Memory B cell (primary cell): ENCODE results near the gene TSPOAP1.
A peak's percentile ranks its signal among the peaks of the same experiment; 100 is the strongest.

Experiments
- ATAC-seq: fragments of 150-1000 bp; cut with Tn5 transposase; 2 replicates; pipeline ENCODE4 v1.10.0; 2021; ENCODE audit warnings: low read depth, mild to moderate bottlenecking, moderate library complexity
- DNase-seq, 2 donors: peaks; one replicate each; pipeline ENCODE4 v3.0.0; 2022; ENCODE audit warnings: low spot score in 2 of 2
- H3K27ac Mint-ChIP-seq: one replicate; pipeline ENCODE4 v1.8.0; 2022; ENCODE audit warnings: mild to moderate bottlenecking, moderate library complexity, mixed read lengths
- H3K27me3 Mint-ChIP-seq: one replicate; pipeline ENCODE4 v1.8.0; 2022; ENCODE audit warnings: mixed read lengths
- H3K36me3 Mint-ChIP-seq: one replicate; pipeline ENCODE4 v1.8.0; 2022; ENCODE audit warnings: mild to moderate bottlenecking, mixed read lengths
- H3K4me1 Mint-ChIP-seq: one replicate; pipeline ENCODE4 v1.8.0; 2022; ENCODE audit warnings: mixed read lengths
- H3K4me3 Mint-ChIP-seq: one replicate; pipeline ENCODE4 v1.8.0; 2022; ENCODE audit warnings: mild to moderate bottlenecking, moderate library complexity, mixed read lengths
- H3K9me3 Mint-ChIP-seq: one replicate; pipeline ENCODE4 v1.8.0; 2022; ENCODE audit warnings: mixed read lengths

Gene TSPOAP1

DNA sequence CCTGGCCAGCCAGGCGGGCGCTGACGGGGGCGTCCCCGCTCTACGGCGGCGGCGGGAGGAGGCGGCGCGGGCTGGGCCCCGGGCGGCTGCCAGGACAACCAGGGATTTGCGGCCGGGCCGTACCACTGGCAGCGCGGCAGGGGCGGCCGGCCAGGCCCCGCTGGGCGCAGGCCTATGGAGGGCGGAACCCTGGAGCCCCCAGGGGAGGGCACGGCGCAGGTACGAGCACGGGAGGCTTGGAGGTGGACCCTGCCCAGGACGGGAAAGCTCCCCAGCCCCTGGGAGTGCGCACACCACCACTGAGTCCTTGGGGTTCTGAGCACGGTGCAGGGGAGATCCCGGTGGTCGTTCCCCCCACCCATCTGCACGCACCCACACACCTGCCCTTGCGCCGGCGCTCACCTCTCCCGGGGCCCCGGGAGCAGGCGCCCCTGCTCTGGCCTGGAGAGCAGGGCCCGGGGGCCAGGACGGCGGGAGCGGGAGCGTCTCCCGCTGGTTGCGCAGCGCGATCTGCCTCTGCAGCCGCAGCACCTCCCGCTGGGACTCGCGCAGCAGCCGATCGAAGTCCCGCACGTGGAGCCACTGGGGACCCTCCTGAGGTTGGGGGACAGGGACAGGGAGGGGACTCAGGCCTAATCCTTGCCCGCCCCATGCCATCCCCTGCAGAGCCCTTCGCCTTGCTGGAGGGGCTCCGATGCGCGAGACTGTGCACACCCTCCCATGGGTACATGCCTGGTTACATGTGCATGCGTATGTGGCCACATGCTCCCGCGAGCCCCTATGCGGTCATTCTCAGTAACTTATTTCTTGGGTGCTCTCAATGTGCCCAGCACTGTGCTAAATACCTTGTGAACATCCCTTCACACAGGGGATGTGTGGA, 3.9 kb downstream of the TSPOAP1 start:
- no peak for DNase-seq
- Mint-ChIP-seq H3K4me1 (peaks cover 36% of the 10 kb centered on the region), H3K36me3 (peaks cover 4% of the 10 kb centered on the region), H3K4me3 (peak overlapping the region; percentile 76), H3K27me3 (no peaks in the 10 kb centered on the region), H3K9me3 (no peaks in the 10 kb centered on the region), H3K27ac (no peak overlapping the region)
- ATAC-seq, result no peak

- DNase-seq, result no peak
- H3K9me3 Mint-ChIP-seq, result no peaks in the 10 kb centered on the region
- H3K36me3 Mint-ChIP-seq, result peaks cover 4% of the 10 kb centered on the region
These were observed 4.6 kb downstream of the TSPOAP1 start for GRCh38 chr17:58324056-58324408.

DNA sequence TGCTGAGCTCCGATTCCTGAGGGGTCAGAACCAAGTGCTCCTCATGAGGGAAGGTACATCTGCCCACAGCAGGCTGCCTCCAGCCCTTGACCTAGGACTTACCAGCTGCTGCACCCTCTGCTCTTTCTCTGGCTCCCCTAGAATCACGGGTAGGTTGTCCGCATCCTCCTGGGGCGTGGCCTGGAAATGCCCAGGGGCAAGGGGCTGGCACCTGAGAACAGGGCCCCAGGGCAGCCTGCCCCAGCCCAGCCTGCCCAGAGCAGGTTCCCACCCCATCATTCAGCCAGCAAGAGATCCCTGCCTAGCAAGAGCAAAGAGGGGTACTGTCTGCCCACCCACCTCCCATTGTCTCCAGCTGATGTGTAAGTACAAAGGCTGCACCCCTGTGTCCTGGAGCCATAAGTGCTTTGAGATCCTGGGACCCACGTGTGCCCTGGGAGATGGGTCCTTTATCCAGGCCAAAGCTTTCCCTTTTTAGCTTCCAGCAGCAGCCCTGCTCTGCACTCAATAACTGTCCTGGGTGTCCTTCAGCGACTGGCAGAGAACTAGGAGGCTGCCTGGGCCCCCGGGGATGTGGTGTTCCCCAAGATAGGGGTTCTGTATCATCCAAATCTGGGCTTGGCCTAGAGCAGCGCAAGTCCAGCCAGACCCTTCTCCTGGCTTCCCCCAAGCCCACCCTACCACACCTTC, 5.1 kb downstream of the TSPOAP1 start:
- Mint-ChIP-seq H3K9me3 (no peaks in the 10 kb centered on the region), H3K27me3 (no peaks in the 10 kb centered on the region), H3K4me3 (peak overlapping the region; percentile 9), H3K4me1 (peaks cover 27% of the 10 kb centered on the region), H3K36me3 (peaks cover 4% of the 10 kb centered on the region), H3K27ac (no peak overlapping the region)
- no peak for ATAC-seq
- DNase-seq, result no peak

More at GRCh38 chr17:58324056-58324408, 4.6 kb downstream of the TSPOAP1 start:
- Mint-ChIP-seq H3K4me3 (peak overlapping the region; percentile 9), H3K4me1 (peaks cover 31% of the 10 kb centered on the region), H3K27me3 (no peaks in the 10 kb centered on the region), H3K27ac (no peak overlapping the region)
- ATAC-seq, result no peak

GRCh38 chr17:58322581-58323185, 5.9 kb downstream of the TSPOAP1 start:
- DNase-seq (no peak), ATAC-seq (no peak)
- H3K4me1 Mint-ChIP-seq, result peaks cover 27% of the 10 kb centered on the region
- peak overlapping the region; percentile 57 for H3K27ac Mint-ChIP-seq
- peaks cover 4% of the 10 kb centered on the region for H3K36me3 Mint-ChIP-seq
- H3K4me3 Mint-ChIP-seq, result no peak overlapping the region
- no peaks in the 10 kb centered on the region for H3K27me3 Mint-ChIP-seq
- H3K9me3 Mint-ChIP-seq, result no peaks in the 10 kb centered on the region

GRCh38 chr17:58321571-58322525, 6.7 kb downstream of the TSPOAP1 start:
- H3K4me3 Mint-ChIP-seq, result no peak overlapping the region
- no peak for ATAC-seq
- no peaks in the 10 kb centered on the region for H3K27me3 Mint-ChIP-seq
- peaks cover 4% of the 10 kb centered on the region for H3K36me3 Mint-ChIP-seq
- DNase-seq, result no peak
- peak overlapping the region; percentile 57 for H3K27ac Mint-ChIP-seq
- H3K9me3 Mint-ChIP-seq, result no peaks in the 10 kb centered on the region
- H3K4me1 Mint-ChIP-seq, result peaks cover 27% of the 10 kb centered on the region

DNA sequence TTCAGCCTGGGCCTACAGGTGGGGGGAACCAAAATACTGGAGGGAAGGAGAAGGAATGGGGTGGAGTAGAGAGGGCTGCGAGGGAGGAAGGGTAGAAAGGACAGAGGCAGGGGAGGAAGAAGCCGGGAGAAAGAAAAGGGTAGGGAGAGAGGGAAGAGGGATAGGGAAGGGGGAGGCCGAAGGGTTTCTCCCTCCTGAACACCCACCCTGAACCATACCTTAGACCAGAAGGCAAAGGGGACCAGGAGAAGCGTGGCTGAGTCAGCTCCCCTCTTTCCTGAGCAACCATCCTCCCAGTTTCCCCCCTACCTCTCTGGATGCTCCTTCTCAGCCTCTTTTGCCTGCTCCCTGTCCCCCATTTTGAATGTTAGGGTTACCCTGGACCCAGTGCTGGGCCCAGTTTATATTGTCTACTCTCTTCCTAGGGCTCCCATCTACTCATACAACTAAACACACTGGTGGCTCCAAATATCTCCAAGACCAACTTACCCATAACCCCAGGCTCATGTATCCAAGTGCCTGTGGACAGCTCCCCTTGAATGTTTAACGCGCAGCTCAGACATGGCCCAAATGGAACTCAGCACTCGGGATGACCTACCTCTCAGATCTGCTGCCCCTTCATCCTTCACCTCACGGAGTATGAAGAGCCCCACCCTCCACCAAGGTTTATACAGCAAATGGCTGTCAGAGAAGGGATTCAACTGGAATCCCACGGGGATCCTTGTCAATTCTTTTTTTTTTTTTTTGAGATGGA, 7.8 kb downstream of the TSPOAP1 start:
- peaks cover 21% of the 10 kb centered on the region for H3K4me1 Mint-ChIP-seq
- H3K4me3 Mint-ChIP-seq, result no peak overlapping the region
- H3K9me3 Mint-ChIP-seq, result no peaks in the 10 kb centered on the region
- no peaks in the 10 kb centered on the region for H3K27me3 Mint-ChIP-seq
- no peak overlapping the region for H3K27ac Mint-ChIP-seq
- H3K36me3 Mint-ChIP-seq, result peaks cover 4% of the 10 kb centered on the region
- no peak for ATAC-seq
- no peak for DNase-seq

DNA sequence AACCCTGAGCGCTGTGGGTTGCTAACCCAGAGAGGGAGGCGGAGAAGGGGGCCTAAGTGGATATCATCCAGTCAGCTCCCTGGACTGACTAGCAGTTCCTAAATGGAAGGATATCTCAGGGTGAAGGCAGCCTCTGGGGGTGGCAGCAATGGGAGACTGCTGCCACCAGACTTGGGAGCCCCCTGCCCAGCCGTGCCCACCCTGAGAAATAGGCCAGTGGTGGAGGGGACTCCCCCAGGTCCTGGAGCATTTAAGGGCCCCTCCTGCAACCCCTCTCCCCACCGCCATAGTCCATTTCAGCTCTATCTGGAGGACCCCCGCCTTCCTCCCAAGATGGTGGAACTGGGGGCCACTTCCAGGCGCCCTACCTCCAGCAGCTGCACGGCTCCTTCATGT, 8.4 kb downstream of the TSPOAP1 start:
- H3K27me3 Mint-ChIP-seq, result no peaks in the 10 kb centered on the region
- H3K4me1 Mint-ChIP-seq, result peaks cover 18% of the 10 kb centered on the region
- no peaks in the 10 kb centered on the region for H3K9me3 Mint-ChIP-seq
- no peak for DNase-seq
- peaks cover 4% of the 10 kb centered on the region for H3K36me3 Mint-ChIP-seq
- no peak for ATAC-seq
- H3K4me3 Mint-ChIP-seq, result no peak overlapping the region
- peak overlapping the region; percentile 48 for H3K27ac Mint-ChIP-seq

- peaks cover 16% of the 10 kb centered on the region for H3K4me1 Mint-ChIP-seq
- no peak for ATAC-seq
- H3K36me3 Mint-ChIP-seq, result peaks cover 4% of the 10 kb centered on the region
- H3K27ac Mint-ChIP-seq, result peak overlapping the region; percentile 48
- no peaks in the 10 kb centered on the region for H3K9me3 Mint-ChIP-seq
- no peak for DNase-seq
- H3K4me3 Mint-ChIP-seq, result no peak overlapping the region
- H3K27me3 Mint-ChIP-seq, result no peaks in the 10 kb centered on the region
These were observed 9.1 kb downstream of the TSPOAP1 start for GRCh38 chr17:58319173-58320162.

DNA sequence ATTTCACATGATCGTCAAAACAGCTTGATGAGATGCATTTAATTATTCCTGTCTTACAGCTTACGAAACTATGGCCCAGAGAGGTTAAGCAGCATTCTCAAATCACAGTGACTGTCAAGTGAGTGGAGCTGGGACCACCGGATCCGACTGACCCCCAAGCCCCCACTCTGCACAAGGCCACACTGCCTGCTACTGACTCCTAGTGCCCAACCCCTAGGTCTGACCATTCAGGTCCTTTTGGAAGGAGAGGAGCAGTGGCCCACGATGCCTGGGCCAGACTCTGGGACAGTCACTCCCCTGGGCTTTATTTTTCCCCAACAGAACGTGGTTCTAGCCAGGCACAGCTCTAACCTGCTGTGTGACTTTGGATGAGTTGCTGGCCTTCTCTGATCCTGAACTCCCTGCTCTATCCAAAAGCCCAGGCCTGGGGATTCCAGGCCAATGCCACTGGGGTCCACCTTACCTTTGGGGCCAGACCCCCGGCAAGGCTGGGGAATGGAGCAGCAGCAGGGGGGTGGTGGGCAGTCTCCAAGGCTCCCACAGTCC, 9.9 kb downstream of the TSPOAP1 start:
- no peak overlapping the region for H3K4me3 Mint-ChIP-seq
- DNase-seq, result no peak

GRCh38 chr17:58318065-58318481, 10.5 kb downstream of the TSPOAP1 start:
- Mint-ChIP-seq H3K4me3 (no peak overlapping the region), H3K36me3 (peaks cover 4% of the 10 kb centered on the region), H3K9me3 (no peaks in the 10 kb centered on the region), H3K4me1 (peaks cover 14% of the 10 kb centered on the region), H3K27ac (peak overlapping the region; percentile 74), H3K27me3 (no peaks in the 10 kb centered on the region)
- no peak for ATAC-seq
- DNase-seq, result no peak

More for the DNA sequence above, 9.9 kb downstream of the TSPOAP1 start:
- peaks cover 4% of the 10 kb centered on the region for H3K36me3 Mint-ChIP-seq
- peaks cover 16% of the 10 kb centered on the region for H3K4me1 Mint-ChIP-seq
- H3K27me3 Mint-ChIP-seq, result no peaks in the 10 kb centered on the region
- H3K9me3 Mint-ChIP-seq, result no peaks in the 10 kb centered on the region
- no peak for ATAC-seq
- H3K27ac Mint-ChIP-seq, result peak overlapping the region; percentile 74

DNA sequence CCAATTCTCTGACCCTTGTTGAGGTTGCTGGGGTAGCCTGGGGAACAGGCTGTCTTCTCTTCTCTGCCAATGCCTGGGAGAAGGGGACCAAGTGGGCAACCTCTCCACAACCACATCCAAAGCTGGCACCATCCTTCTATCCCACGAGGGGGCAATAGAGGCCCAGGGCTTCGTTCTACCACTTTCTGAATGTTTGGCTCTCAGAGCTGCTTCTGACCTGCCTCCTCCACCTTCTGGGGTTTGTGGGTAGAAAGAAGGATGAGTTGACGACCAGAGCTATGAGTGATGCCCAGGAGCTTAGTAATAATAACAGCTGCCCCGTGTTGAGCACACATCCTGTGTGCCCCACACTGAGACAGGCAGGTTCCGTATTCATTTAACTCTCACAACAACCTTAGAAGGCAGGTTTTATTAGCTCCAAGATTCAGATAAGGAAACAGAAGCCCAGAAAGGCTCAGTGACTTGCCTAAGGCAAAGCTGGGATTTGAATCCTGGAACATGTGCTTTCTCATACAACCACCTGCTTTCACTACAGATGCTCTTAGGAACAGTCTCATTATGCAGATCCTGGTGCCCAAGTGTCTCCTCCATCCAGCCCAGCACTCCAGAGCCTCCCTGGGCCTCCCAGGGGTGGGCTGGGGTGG, 11.1 kb downstream of the TSPOAP1 start:
- Mint-ChIP-seq H3K27me3 (no peaks in the 10 kb centered on the region), H3K36me3 (peaks cover 4% of the 10 kb centered on the region), H3K4me1 (peaks cover 14% of the 10 kb centered on the region), H3K27ac (peak overlapping the region; percentile 74), H3K9me3 (no peaks in the 10 kb centered on the region), H3K4me3 (no peak overlapping the region)
- DNase-seq, result peak; percentile 70 to 79
- ATAC-seq, result peak; percentile 97
